Measurements from ENCODE around the gene PSME3IP1. TPM values are rescaled to one million over a fixed set of nuclear protein-coding genes. Genes with fewer than 3 reads are reported as not detected.

PSME3IP1 gene
- polyA plus RNA-seq, 1 of the 3 experiments (the other 2 are of a cell fraction), result 80.9 TPM

DNA sequence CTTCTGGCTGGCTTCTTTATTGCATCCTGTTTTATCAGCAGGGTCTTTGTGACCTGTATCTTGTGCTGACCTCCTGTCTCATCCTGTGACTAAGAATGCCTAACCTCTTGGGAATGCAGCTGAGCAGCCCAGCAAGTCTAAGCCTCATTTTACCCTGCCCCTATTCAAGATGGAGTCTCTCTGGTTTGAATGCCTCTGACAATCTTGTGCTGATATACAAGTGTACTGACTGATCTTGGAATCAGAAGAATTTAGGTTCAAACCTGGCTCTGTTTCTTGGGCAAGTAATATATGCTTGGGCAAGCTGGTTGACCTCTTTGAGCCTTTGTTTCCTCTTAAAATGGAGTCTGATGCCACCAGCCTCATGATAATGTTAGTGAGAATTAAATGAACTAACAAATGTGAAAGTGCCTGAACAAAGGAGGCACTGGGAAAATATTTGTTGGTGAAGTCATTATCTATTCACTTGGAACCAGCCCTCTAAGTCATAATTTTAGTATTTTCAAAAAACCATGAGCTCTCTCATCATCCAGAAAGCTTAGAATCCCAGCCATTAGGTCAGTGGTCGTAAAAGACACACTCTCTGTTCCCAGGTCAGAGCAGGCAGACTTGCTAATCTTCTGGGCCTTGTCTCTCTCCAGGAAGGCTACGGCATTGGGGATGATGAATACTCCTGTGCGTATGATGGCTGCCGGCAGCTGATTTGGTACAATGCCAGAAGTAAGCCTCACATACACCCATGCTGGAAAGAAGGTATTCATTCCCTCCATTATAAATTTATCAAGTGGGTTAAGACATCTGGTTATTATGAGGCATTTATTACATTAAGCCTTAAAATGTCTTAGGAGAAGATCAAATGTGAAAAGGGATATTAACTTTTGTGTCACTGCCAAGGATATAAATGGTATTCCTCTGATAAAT, 41.1 kb upstream of the PSME3IP1 start (continued):
- TF ChIP-seq NFIC (IDR thresholded peaks at IDR 0.05; ENCODE audit: borderline replicate concordance), result peak; percentile 51; the same call in 1 of the 2 replicates
- no peak for TF ChIP-seq FOSL2 (IDR thresholded peaks at IDR 0.05; ENCODE audit: borderline replicate concordance, low read depth)
- peak in 1 of 2 experiments; percentile 76; a peak in 2 of 4 replicates for TF ChIP-seq EP300 (IDR thresholded peaks at IDR 0.05; ENCODE audit: borderline replicate concordance in 1 of 2, low read depth in 1 of 2, low read length in 1 of 2)
- TF ChIP-seq SIN3A (IDR thresholded peaks at IDR 0.05; ENCODE audit: borderline replicate concordance, low read depth, low read length), result no peak
- no peak for TF ChIP-seq GABPA (IDR thresholded peaks at IDR 0.05; ENCODE audit: low read depth)
- TF ChIP-seq, protein P1, sequence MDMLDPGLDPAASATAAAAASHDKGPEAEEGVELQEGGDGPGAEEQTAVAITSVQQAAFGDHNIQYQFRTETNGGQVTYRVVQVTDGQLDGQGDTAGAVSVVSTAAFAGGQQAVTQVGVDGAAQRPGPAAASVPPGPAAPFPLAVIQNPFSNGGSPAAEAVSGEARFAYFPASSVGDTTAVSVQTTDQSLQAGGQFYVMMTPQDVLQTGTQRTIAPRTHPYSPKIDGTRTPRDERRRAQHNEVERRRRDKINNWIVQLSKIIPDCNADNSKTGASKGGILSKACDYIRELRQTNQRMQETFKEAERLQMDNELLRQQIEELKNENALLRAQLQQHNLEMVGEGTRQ (IDR thresholded peaks at IDR 0.05; ENCODE audit: borderline replicate concordance, low read depth, low read length), result no peak
- TF ChIP-seq RAD21 (IDR thresholded peaks at IDR 0.05; ENCODE audit: low read length), result no peak
- peak; percentile 30; the same call in 1 of the 2 replicates for TF ChIP-seq POLR2AphosphoS5 (IDR thresholded peaks at IDR 0.05; ENCODE audit: low read depth, low read length)
- peak; percentile 23; the same call in 1 of the 2 replicates for TF ChIP-seq MXI1 (IDR thresholded peaks at IDR 0.05; ENCODE audit: low read depth, low read length)
- no peak for TF ChIP-seq RXRA (IDR thresholded peaks at IDR 0.05; ENCODE audit: borderline replicate concordance, low read depth)
- no peak for TF ChIP-seq JUND (IDR thresholded peaks at IDR 0.05)
- TF ChIP-seq SMC3 (IDR thresholded peaks at IDR 0.05; ENCODE audit: low read depth, low read length), result no peak
- no peak for TF ChIP-seq TAF1 (IDR thresholded peaks at IDR 0.05; ENCODE audit: borderline replicate concordance, low read depth, low read length)
- no peak for TF ChIP-seq ELF1 (IDR thresholded peaks at IDR 0.05)
- 0 out of 2 replicates have a peak, but pooled peaks have one; percentile 27 for TF ChIP-seq TCF12 (IDR thresholded peaks at IDR 0.05)
- no peak for TF ChIP-seq FOXJ3 (CRISPR knock-in tag; IDR thresholded peaks at IDR 0.05)
- no peak for TF ChIP-seq RFX5 (IDR thresholded peaks at IDR 0.05; ENCODE audit: low read length)
- TF ChIP-seq GATA2 (CRISPR knock-in tag; IDR thresholded peaks at IDR 0.05), result no peak
- TF ChIP-seq, protein P2, sequence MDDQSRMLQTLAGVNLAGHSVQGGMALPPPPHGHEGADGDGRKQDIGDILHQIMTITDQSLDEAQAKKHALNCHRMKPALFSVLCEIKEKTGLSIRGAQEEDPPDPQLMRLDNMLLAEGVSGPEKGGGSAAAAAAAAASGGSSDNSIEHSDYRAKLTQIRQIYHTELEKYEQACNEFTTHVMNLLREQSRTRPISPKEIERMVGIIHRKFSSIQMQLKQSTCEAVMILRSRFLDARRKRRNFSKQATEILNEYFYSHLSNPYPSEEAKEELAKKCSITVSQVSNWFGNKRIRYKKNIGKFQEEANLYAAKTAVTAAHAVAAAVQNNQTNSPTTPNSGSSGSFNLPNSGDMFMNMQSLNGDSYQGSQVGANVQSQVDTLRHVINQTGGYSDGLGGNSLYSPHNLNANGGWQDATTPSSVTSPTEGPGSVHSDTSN (IDR thresholded peaks at IDR 0.05), result no peak
- TF ChIP-seq YY1 (IDR thresholded peaks at IDR 0.05; ENCODE audit: low read depth), result no peak
- TF ChIP-seq, protein P3, sequence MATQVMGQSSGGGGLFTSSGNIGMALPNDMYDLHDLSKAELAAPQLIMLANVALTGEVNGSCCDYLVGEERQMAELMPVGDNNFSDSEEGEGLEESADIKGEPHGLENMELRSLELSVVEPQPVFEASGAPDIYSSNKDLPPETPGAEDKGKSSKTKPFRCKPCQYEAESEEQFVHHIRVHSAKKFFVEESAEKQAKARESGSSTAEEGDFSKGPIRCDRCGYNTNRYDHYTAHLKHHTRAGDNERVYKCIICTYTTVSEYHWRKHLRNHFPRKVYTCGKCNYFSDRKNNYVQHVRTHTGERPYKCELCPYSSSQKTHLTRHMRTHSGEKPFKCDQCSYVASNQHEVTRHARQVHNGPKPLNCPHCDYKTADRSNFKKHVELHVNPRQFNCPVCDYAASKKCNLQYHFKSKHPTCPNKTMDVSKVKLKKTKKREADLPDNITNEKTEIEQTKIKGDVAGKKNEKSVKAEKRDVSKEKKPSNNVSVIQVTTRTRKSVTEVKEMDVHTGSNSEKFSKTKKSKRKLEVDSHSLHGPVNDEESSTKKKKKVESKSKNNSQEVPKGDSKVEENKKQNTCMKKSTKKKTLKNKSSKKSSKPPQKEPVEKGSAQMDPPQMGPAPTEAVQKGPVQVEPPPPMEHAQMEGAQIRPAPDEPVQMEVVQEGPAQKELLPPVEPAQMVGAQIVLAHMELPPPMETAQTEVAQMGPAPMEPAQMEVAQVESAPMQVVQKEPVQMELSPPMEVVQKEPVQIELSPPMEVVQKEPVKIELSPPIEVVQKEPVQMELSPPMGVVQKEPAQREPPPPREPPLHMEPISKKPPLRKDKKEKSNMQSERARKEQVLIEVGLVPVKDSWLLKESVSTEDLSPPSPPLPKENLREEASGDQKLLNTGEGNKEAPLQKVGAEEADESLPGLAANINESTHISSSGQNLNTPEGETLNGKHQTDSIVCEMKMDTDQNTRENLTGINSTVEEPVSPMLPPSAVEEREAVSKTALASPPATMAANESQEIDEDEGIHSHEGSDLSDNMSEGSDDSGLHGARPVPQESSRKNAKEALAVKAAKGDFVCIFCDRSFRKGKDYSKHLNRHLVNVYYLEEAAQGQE (IDR thresholded peaks at IDR 0.05; ENCODE audit: low read depth, low read length), result no peak
- no peak; the same call in 1 of the 2 replicates for TF ChIP-seq RCOR1 (IDR thresholded peaks at IDR 0.05; ENCODE audit: low read length)
- TF ChIP-seq TEAD4 (IDR thresholded peaks at IDR 0.05; ENCODE audit: borderline replicate concordance, insufficient read depth), result no peak
- TF ChIP-seq, protein P4, sequence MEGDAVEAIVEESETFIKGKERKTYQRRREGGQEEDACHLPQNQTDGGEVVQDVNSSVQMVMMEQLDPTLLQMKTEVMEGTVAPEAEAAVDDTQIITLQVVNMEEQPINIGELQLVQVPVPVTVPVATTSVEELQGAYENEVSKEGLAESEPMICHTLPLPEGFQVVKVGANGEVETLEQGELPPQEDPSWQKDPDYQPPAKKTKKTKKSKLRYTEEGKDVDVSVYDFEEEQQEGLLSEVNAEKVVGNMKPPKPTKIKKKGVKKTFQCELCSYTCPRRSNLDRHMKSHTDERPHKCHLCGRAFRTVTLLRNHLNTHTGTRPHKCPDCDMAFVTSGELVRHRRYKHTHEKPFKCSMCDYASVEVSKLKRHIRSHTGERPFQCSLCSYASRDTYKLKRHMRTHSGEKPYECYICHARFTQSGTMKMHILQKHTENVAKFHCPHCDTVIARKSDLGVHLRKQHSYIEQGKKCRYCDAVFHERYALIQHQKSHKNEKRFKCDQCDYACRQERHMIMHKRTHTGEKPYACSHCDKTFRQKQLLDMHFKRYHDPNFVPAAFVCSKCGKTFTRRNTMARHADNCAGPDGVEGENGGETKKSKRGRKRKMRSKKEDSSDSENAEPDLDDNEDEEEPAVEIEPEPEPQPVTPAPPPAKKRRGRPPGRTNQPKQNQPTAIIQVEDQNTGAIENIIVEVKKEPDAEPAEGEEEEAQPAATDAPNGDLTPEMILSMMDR (IDR thresholded peaks at IDR 0.05), result no peak
- TF ChIP-seq NRF1 (IDR thresholded peaks at IDR 0.05; ENCODE audit: low read depth, low read length), result no peak
